Lower lobe of right lung (tissue), 2 donors: ENCODE results near the gene CWC25. TPM values are rescaled to one million over a fixed set of nuclear protein-coding genes. Genes with fewer than 3 reads are reported as not detected.

ENCODE experiments used
- ATAC-seq, 2 donors: fragments of 200-7000 bp; cut with Tn5 transposase; one replicate each; pipeline ENCODE4 v1.9.1; 2020 to 2022; ENCODE audit warnings: mild to moderate bottlenecking in 2 of 2, moderate library complexity in 2 of 2
- DNase-seq: peaks from one replicate; pipeline ENCODE4 v3.0.0-alpha.2; 2020
- H3K27ac ChIP-seq: fragments of 200-600 bp; one replicate; pipeline ENCODE4 v1.8.0; 2022
- H3K27me3 ChIP-seq: fragments of 200-600 bp; one replicate; pipeline ENCODE4 v1.8.0; 2022; ENCODE audit warnings: low read depth
- H3K36me3 ChIP-seq: fragments of 200-600 bp; one replicate; pipeline ENCODE4 v1.8.0; 2022; ENCODE audit warnings: mild to moderate bottlenecking
- H3K4me1 ChIP-seq: fragments of 200-600 bp; one replicate; pipeline ENCODE4 v1.8.0; 2022
- H3K4me3 ChIP-seq: fragments of 200-600 bp; one replicate; pipeline ENCODE4 v1.8.0; 2022; ENCODE audit warnings: mild to moderate bottlenecking
- H3K9me3 ChIP-seq: fragments of 200-600 bp; one replicate; pipeline ENCODE4 v1.8.0; 2022
- CTCF ChIP-seq: fragments of 200-600 bp; IDR thresholded peaks from one replicate; pipeline ENCODE4 v1.8.0; 2022; ENCODE audit warnings: antibody characterized with exemption, mild to moderate bottlenecking
- intact Hi-C: fragments of 100-400 bp; cut with DNase I; formaldehyde crosslinking; loops from one replicate; pipeline ENCODE4 v1.11.0; 2022
- microRNA-seq: library from miRNA; unstranded; fragments of <30 nt; microRNA quantifications from one replicate; pipeline ENCODE4 v1.2.0, GENCODE V29; 2020; ENCODE audit warnings: borderline number of aligned reads
- total RNA-seq: library from RNA; stranded (reverse); fragmentation: NEBNext Ultra II Directional; extraction: Animal tissue kit (Norgen Biotek cat#: 25700); gene quantifications from one replicate; pipeline ENCODE4 v1.2.1, GENCODE V29; 2021
- donor health status: DM: no; HTN: yes; CAD: no; lungs with severe emphysema.

CWC25 gene
- total RNA-seq, 1 donor from 2014 or later: 22.3 TPM

- peak within 1 kb of the TSS; percentile 95 for H3K4me3 ChIP-seq
- ATAC-seq: peak; percentile 90 to 91
- H3K4me1 ChIP-seq: peaks cover 51% of the 10 kb centered on the region
- peaks cover 36% of the 10 kb centered on the region for H3K36me3 ChIP-seq
- TF ChIP-seq CTCF: no peak
- peaks cover 2% of the 10 kb centered on the region for H3K27me3 ChIP-seq
- intact Hi-C loops: no loop called here
- DNase-seq: peak; percentile 98
- H3K27ac ChIP-seq: peak within 1 kb of the TSS; percentile 89
- H3K9me3 ChIP-seq: no peaks in the 10 kb centered on the region
These were observed 72.6 kb downstream of the CWC25 start, which contains the start of gene PSMB3 for GRCh38 chr17:38752308-38753070. Gene PSMB3, plus strand, starts transcription at chr17:38752741. Its CDS starts 86 bp downstream, at chr17:38752827.

- intact Hi-C loops: no loop called here
- DNase-seq: peak; percentile 86
- Histone ChIP-seq H3K27me3 (peaks cover 7% of the 10 kb centered on the region), H3K36me3 (peaks cover 30% of the 10 kb centered on the region), H3K4me1 (peaks cover 57% of the 10 kb centered on the region), H3K9me3 (no peaks in the 10 kb centered on the region), H3K4me3 (peak overlapping the region; percentile 95), H3K27ac (peak overlapping the region; percentile 89)
- ATAC-seq: peak; percentile 62 to 72
- TF ChIP-seq CTCF: no peak
These were observed 73.3 kb downstream of the CWC25 start for GRCh38 chr17:38751808-38752307.

GRCh38 chr17:38751144-38751807, 73.8 kb downstream of the CWC25 start:
- Histone ChIP-seq H3K4me1 (peaks cover 63% of the 10 kb centered on the region), H3K27me3 (peaks cover 7% of the 10 kb centered on the region), H3K27ac (peak overlapping the region; percentile 89), H3K9me3 (no peaks in the 10 kb centered on the region), H3K4me3 (peak overlapping the region; percentile 95), H3K36me3 (peaks cover 24% of the 10 kb centered on the region)
- intact Hi-C loops: no loop called here
- no peak for ATAC-seq
- DNase-seq: no peak
- TF ChIP-seq CTCF: no peak

Small RNA genes within 50 kb of the gene (microRNA-seq; reads per million reads assigned to microRNA genes)
- 1.5 reads per million for gene MIR4727

Other genes starting within 250 kb of the CWC25 start
- gene SRCIN1, start 219.4 kb downstream of the CWC25 start, total RNA-seq: 6.6 TPM
- 1.0 TPM for gene EPOP, start 150.4 kb downstream of the CWC25 start, total RNA-seq
- gene MLLT6, start 120.0 kb downstream of the CWC25 start, total RNA-seq: 135 TPM
- gene CISD3, start 95.0 kb downstream of the CWC25 start, total RNA-seq: 31.3 TPM
- 53.5 TPM for gene PCGF2, start 77.0 kb downstream of the CWC25 start, total RNA-seq
- 128 TPM for gene PSMB3, start 72.6 kb downstream of the CWC25 start, total RNA-seq
- 44.8 TPM for gene PIP4K2B, start 25.8 kb downstream of the CWC25 start, total RNA-seq
- 1,156 TPM for gene RPL23, start 28.4 kb upstream of the CWC25 start, total RNA-seq
- 158 TPM for gene LASP1, start 44.7 kb upstream of the CWC25 start, total RNA-seq
- gene FBXO47, start 142.1 kb upstream of the CWC25 start, total RNA-seq: not detected